HG03103 (cell line): ENCODE results near the gene PDCD6IP.

Experiments
- ATAC-seq: cut with Tn5 transposase; IDR thresholded peaks from one replicate; pipeline ENCODE4 v1.9.1; 2021; ENCODE audit warnings: low read depth; ENCODE audit not compliant: unreplicated experiment

Gene PDCD6IP

GRCh38 chr3:33918126-33918756 is 119.8 kb downstream of the PDCD6IP start:
- no peak for ATAC-seq
